ENCODE measurements around the gene SH3BGR.

SH3BGR gene

GRCh38 chr21:39441502-39442475, 10.0 kb upstream of the SH3BGR start:
- peak; percentile 59 for ATAC-seq
- TF ChIP-seq ZNF565 (CRISPR knock-in tag; conservative IDR thresholded peaks at IDR 0.05; ENCODE audit: low read depth) (no peak), PPARA (CRISPR knock-in tag; IDR thresholded peaks at IDR 0.05; ENCODE audit: borderline replicate concordance) (no peak), ZC3H10 (CRISPR knock-in tag; IDR thresholded peaks at IDR 0.05) (no peak), ARNTL (CRISPR knock-in tag; IDR thresholded peaks at IDR 0.05; ENCODE audit: borderline replicate concordance, low read depth) (no peak), CREB5 (CRISPR knock-in tag; IDR thresholded peaks at IDR 0.05; ENCODE audit: low read depth) (no peak), RARB (CRISPR knock-in tag; IDR thresholded peaks at IDR 0.05) (no peak)

GRCh38 chr21:39444421-39445180, 7.2 kb upstream of the SH3BGR start:
- ATAC-seq: peak; percentile 78
- TF ChIP-seq CSRNP3 (CRISPR knock-in tag; IDR thresholded peaks at IDR 0.05) (no peak), GLIS3 (CRISPR knock-in tag; IDR thresholded peaks at IDR 0.05) (no peak), ZNF565 (CRISPR knock-in tag; conservative IDR thresholded peaks at IDR 0.05; ENCODE audit: low read depth) (no peak), ESRRG (CRISPR knock-in tag; IDR thresholded peaks at IDR 0.05) (no peak)

GRCh38 chr21:39445321-39446269, 6.2 kb upstream of the SH3BGR start, which contains the start of gene LCA5L:
TSS of gene LCA5L (minus strand) at chr21:39445778. CDS start at chr21:39428493, 17,285 bp downstream.
- TF ChIP-seq TSHZ2 (CRISPR knock-in tag; IDR thresholded peaks at IDR 0.05): peak; percentile 26; the same call in 1 of the 2 replicates
- no peak for TF ChIP-seq CSRNP3 (CRISPR knock-in tag; IDR thresholded peaks at IDR 0.05)
- no peak for TF ChIP-seq BACH2 (CRISPR knock-in tag; IDR thresholded peaks at IDR 0.05; ENCODE audit: borderline replicate concordance)
- TF ChIP-seq ZFP3 (CRISPR knock-in tag; IDR thresholded peaks at IDR 0.05): peak; percentile 44; the same call in 1 of the 2 replicates
- peak; percentile 90 for ATAC-seq

GRCh38 chr21:39447264-39447663, 4.5 kb upstream of the SH3BGR start:
- no peak for ATAC-seq

More at GRCh38 chr21:39447264-39447663, 4.5 kb upstream of the SH3BGR start:
- no peak for TF ChIP-seq POU6F1 (CRISPR knock-in tag; IDR thresholded peaks at IDR 0.05; ENCODE audit: borderline replicate concordance, low read depth)
- TF ChIP-seq ZFP30 (CRISPR knock-in tag; IDR thresholded peaks at IDR 0.05): no peak
- no peak for TF ChIP-seq CSRNP3 (CRISPR knock-in tag; IDR thresholded peaks at IDR 0.05)
- TF ChIP-seq PATZ1 (CRISPR knock-in tag; IDR thresholded peaks at IDR 0.05; ENCODE audit: borderline replicate concordance): no peak
- no peak for TF ChIP-seq SNAI2 (CRISPR knock-in tag; IDR thresholded peaks at IDR 0.05)
- no peak for TF ChIP-seq ZNF70 (CRISPR knock-in tag; IDR thresholded peaks at IDR 0.05)
